ENCODE measurements around the gene HOXD9. TPM values are rescaled to one million over a fixed set of nuclear protein-coding genes. Genes with fewer than 3 reads are reported as not detected.

Gene HOXD9
- total RNA-seq, 1 donor from 2014 or later = 0.16 TPM

DNA sequence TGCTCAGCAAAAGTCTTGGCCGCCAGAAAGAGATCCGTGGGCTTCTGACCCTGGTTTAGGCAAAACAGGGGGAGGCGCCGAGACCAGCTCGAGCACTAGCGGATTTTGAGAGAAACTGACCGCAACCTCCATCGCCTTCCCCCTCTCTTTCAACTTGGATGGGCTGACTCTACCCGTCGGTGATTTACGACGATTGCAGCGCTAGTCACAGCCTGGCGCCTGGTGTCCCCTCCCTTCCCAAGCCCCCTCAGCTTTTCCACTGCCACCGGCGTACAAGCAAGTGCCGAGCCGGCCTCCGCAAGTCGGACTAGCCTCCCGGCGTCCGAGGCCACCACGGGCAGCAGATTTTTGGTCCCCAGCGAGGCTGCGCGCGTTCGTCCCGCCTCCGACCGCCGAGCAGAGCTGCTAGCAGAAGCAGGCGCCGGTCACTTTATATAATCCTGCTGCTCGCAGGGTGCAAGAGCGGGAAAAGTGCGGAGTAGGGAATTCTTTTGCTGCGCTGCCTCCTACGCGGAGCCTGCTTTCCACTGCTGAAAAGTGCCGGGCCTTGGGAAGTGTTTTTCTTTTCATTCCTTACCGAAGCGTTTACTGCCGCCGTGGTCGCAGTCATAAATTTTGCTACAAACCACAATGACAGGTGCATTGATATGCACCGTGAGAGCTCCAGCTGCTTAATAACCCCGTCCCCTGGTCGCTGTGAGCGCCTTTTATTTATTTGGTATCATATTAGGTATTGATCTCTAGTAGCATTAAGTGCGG lies 42.3 kb downstream of the HOXD9 start:
- DNase-seq = no peak
- peak overlapping the region; percentile 2 for H3K4me3 ChIP-seq
- intact Hi-C loops (cut with micrococcal nuclease) = no loop called here
- peaks cover 20% of the 10 kb centered on the region for H3K4me1 ChIP-seq
- H3K9me3 ChIP-seq (replicated peaks) = no peaks in the 10 kb centered on the region
- H3K36me3 ChIP-seq = no peaks in the 10 kb centered on the region
- no peak overlapping the region for H3K27ac ChIP-seq (replicated peaks)
- H3K27me3 ChIP-seq (ENCODE audit: low read depth) = peaks cover 100% of the 10 kb centered on the region
- TF ChIP-seq, protein P1, sequence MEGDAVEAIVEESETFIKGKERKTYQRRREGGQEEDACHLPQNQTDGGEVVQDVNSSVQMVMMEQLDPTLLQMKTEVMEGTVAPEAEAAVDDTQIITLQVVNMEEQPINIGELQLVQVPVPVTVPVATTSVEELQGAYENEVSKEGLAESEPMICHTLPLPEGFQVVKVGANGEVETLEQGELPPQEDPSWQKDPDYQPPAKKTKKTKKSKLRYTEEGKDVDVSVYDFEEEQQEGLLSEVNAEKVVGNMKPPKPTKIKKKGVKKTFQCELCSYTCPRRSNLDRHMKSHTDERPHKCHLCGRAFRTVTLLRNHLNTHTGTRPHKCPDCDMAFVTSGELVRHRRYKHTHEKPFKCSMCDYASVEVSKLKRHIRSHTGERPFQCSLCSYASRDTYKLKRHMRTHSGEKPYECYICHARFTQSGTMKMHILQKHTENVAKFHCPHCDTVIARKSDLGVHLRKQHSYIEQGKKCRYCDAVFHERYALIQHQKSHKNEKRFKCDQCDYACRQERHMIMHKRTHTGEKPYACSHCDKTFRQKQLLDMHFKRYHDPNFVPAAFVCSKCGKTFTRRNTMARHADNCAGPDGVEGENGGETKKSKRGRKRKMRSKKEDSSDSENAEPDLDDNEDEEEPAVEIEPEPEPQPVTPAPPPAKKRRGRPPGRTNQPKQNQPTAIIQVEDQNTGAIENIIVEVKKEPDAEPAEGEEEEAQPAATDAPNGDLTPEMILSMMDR (IDR thresholded peaks at IDR 0.05; ENCODE audit: borderline replicate concordance) = no peak

DNA sequence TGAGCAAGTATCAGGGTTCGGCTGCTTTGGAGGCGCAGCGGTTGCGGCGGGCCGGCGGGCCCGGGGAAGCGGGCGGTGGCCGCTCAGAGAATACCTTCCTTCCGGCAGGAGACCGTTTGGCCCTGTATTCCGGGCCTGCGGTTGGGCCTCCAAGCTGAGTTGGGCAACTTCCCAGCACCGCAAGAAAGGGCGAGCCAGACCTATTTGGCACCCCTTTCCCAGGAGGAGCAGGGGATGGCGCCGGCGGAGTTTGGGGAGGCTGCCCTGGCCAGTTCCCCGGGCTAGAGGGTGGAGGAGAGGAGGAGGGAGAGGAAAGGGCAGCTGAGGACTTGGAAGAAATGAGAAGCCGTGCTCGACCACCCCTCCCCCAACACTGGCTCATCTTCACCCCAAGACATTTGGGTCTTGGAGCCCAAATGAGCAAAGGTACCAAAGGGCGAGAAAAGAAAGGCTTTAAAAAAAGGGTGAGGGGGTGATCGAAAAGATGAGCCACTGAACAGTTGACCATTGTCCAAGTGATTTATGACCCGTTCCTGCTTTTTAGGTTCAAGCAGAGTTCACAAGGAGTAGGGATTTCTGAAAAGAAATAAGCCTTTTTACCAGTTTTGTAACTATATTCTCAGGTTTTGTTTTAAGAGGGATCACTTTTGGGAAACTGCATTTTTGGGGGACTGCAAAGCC lies 43.0 kb downstream of the HOXD9 start:
- intact Hi-C loops (cut with micrococcal nuclease) = no loop called here
- Histone ChIP-seq H3K4me1 (peaks cover 12% of the 10 kb centered on the region), H3K4me3 (peak overlapping the region; percentile 2), H3K9me3 (replicated peaks) (no peaks in the 10 kb centered on the region), H3K27ac (replicated peaks) (no peak overlapping the region), H3K27me3 (ENCODE audit: low read depth) (peaks cover 100% of the 10 kb centered on the region), H3K36me3 (no peaks in the 10 kb centered on the region)
- DNase-seq = no peak
- TF ChIP-seq, protein P1 (IDR thresholded peaks at IDR 0.05; ENCODE audit: borderline replicate concordance) = no peak

DNA sequence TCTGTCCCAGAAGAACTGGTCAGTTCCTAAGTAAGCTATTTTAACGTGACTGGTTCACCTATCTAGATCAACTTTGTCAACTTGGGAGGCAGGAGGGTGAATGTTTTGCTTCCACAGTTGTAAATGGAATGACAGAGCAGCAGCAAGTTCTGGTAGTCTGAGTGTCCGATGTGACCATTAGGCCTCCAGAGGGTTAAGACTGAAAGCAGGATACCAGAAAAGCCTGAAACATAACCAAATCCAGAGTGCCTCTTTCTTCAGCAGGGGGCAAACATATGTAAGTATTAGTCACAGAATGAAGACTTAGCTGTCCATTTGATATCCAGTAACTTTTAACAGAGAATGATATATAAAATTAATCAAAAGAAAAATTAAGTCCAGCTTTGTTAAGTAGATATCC lies 43.8 kb downstream of the HOXD9 start:
- no peaks in the 10 kb centered on the region for H3K9me3 ChIP-seq (replicated peaks)
- intact Hi-C loops (cut with micrococcal nuclease) = no loop called here
- no peak overlapping the region for H3K27ac ChIP-seq (replicated peaks)
- H3K36me3 ChIP-seq = no peaks in the 10 kb centered on the region
- no peak overlapping the region for H3K4me3 ChIP-seq
- TF ChIP-seq, protein P1 (IDR thresholded peaks at IDR 0.05; ENCODE audit: borderline replicate concordance) = no peak
- no peak for DNase-seq
- peaks cover 10% of the 10 kb centered on the region for H3K4me1 ChIP-seq
- H3K27me3 ChIP-seq (ENCODE audit: low read depth) = peaks cover 100% of the 10 kb centered on the region

DNA sequence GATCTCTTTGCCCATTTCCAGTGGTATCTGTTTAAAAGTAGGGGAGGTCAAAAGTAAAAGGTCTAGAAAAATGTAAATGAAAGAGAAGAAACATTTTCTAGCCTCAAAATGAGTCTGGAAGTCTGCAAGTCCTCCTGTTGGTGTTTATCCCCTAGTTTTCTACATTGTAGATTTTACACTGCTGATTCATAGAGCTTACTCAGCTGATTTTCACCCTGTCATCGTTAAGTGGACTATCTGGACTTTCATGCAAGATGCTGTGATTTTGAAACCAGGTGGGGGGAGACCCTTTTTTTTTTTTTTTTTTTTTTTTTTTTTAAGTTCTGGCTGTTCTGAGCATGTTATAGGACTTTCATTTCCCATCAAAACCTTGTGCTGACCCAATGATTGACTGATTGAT lies 44.9 kb downstream of the HOXD9 start:
- intact Hi-C loops (cut with micrococcal nuclease) = no loop called here
- Histone ChIP-seq H3K27me3 (ENCODE audit: low read depth) (peaks cover 100% of the 10 kb centered on the region), H3K36me3 (no peaks in the 10 kb centered on the region), H3K27ac (replicated peaks) (no peak overlapping the region), H3K4me1 (peaks cover 21% of the 10 kb centered on the region), H3K4me3 (no peak overlapping the region), H3K9me3 (replicated peaks) (no peaks in the 10 kb centered on the region)
- no peak for DNase-seq
- TF ChIP-seq, protein P1 (IDR thresholded peaks at IDR 0.05; ENCODE audit: borderline replicate concordance) = no peak

DNA sequence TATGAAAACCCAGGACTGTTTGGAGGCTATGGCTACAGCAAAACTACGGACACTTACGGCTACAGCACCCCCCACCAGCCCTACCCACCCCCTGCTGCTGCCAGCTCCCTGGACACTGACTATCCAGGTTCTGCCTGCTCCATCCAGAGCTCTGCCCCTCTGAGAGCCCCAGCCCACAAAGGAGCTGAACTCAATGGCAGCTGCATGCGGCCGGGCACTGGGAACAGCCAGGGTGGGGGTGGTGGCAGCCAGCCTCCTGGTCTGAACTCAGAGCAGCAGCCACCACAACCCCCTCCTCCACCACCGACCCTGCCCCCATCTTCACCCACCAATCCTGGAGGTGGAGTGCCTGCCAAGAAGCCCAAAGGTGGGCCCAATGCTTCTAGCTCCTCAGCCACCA lies 46.7 kb downstream of the HOXD9 start:
- no peak overlapping the region for H3K4me3 ChIP-seq
- no peak for DNase-seq
- TF ChIP-seq, protein P1 (IDR thresholded peaks at IDR 0.05; ENCODE audit: borderline replicate concordance) = no peak
- H3K27ac ChIP-seq (replicated peaks) = no peak overlapping the region
- intact Hi-C loops (cut with micrococcal nuclease) = no loop called here
- peaks cover 100% of the 10 kb centered on the region for H3K27me3 ChIP-seq (ENCODE audit: low read depth)
- peaks cover 21% of the 10 kb centered on the region for H3K4me1 ChIP-seq
- H3K9me3 ChIP-seq (replicated peaks) = no peaks in the 10 kb centered on the region
- H3K36me3 ChIP-seq = no peaks in the 10 kb centered on the region

All from left ventricle myocardium inferior (tissue), 1 donor.